Colonic mucosa (tissue), 4 donors: Measurements from ENCODE around the gene KRT86. TPM values are rescaled to one million over a fixed set of nuclear protein-coding genes. Genes with fewer than 3 reads are reported as not detected.

ENCODE experiments used
- DNase-seq: peaks from one replicate; pipeline ENCODE4 v3.0.0-alpha.2; 2020
- H3K27ac ChIP-seq: fragments of 200-600 bp; one replicate; pipeline ENCODE4 v1.8.0; 2021
- H3K27me3 ChIP-seq: fragments of 200-600 bp; one replicate; pipeline ENCODE4 v1.8.0; 2021
- H3K36me3 ChIP-seq: fragments of 200-600 bp; one replicate; pipeline ENCODE4 v1.8.0; 2021
- H3K4me1 ChIP-seq: fragments of 200-600 bp; one replicate; pipeline ENCODE4 v1.8.0; 2021; ENCODE audit warnings: mild to moderate bottlenecking
- H3K4me3 ChIP-seq: fragments of 200-600 bp; one replicate; pipeline ENCODE4 v1.8.0; 2021
- H3K9ac ChIP-seq, 2 donors: one replicate each; pipeline ENCODE4 v1.7.0; 2013; ENCODE audit warnings: control low read depth in 2 of 2, low read depth in 2 of 2, low read length in 2 of 2
- H3K9me3 ChIP-seq: fragments of 200-600 bp; one replicate; pipeline ENCODE4 v1.8.0; 2021
- CTCF ChIP-seq: fragments of 200-600 bp; IDR thresholded peaks from one replicate; pipeline ENCODE4 v1.8.0; 2022; ENCODE audit warnings: antibody characterized with exemption, mild to moderate bottlenecking
- intact Hi-C: fragments of 100-400 bp; cut with DNase I; formaldehyde crosslinking; loops from one replicate; pipeline ENCODE4 v1.14.1; 2022
- total RNA-seq, 2 donors: library from RNA; stranded (reverse); fragmentation: NEBNext Ultra II Directional in 1 of 2; extraction: Animal tissue kit (Norgen Biotek cat#: 25700) in 1 of 2; gene quantifications; one replicate each; pipeline ENCODE4 v1.2.1, GENCODE V29; 2021
- donor health status: healthy.
- donor health status: DM: no; HTN: no; CAD: no.
- donor health status: DM: no; HTN: no; CAD: no.

KRT86 gene
- total RNA-seq, 2 donors from 2014 or later = 0.16 TPM; not detected in 1

GRCh38 chr12:52241205-52241842 is 33.1 kb upstream of the KRT86 start:
- Histone ChIP-seq H3K9ac (no peak overlapping the region), H3K9me3 (no peaks in the 10 kb centered on the region), H3K4me1 (peaks cover 9% of the 10 kb centered on the region), H3K4me3 (no peak overlapping the region), H3K27me3 (no peaks in the 10 kb centered on the region), H3K27ac (no peak overlapping the region), H3K36me3 (no peaks in the 10 kb centered on the region)
- intact Hi-C loops = no loop called here
- DNase-seq = no peak
- TF ChIP-seq CTCF = no peak

- no peak for TF ChIP-seq CTCF
- no peaks in the 10 kb centered on the region for H3K36me3 ChIP-seq
- H3K9me3 ChIP-seq = no peaks in the 10 kb centered on the region
- no peak overlapping the region for H3K4me3 ChIP-seq
- DNase-seq = no peak
- intact Hi-C loops = no loop called here
- H3K27me3 ChIP-seq = no peaks in the 10 kb centered on the region
- no peak overlapping the region for H3K9ac ChIP-seq
- peaks cover 10% of the 10 kb centered on the region for H3K4me1 ChIP-seq
- no peak overlapping the region for H3K27ac ChIP-seq
Observed at GRCh38 chr12:52242442-52243258, 31.8 kb upstream of the KRT86 start.

- DNase-seq = no peak
- peaks cover 14% of the 10 kb centered on the region for H3K4me1 ChIP-seq
- no peaks in the 10 kb centered on the region for H3K9me3 ChIP-seq
- H3K27me3 ChIP-seq = no peaks in the 10 kb centered on the region
- H3K4me3 ChIP-seq = no peak overlapping the region
- TF ChIP-seq CTCF = no peak
- no peaks in the 10 kb centered on the region for H3K36me3 ChIP-seq
- H3K27ac ChIP-seq = no peak overlapping the region
- intact Hi-C loops = no loop called here
- H3K9ac ChIP-seq = no peak overlapping the region
Observed at GRCh38 chr12:52243259-52243855, 31.1 kb upstream of the KRT86 start.

GRCh38 chr12:52243856-52244614 is 30.4 kb upstream of the KRT86 start:
- no peaks in the 10 kb centered on the region for H3K9me3 ChIP-seq
- intact Hi-C loops = no loop called here
- H3K27ac ChIP-seq = peak overlapping the region; percentile 47
- DNase-seq = peak; percentile 70
- no peak overlapping the region for H3K9ac ChIP-seq
- peaks cover 14% of the 10 kb centered on the region for H3K4me1 ChIP-seq
- no peaks in the 10 kb centered on the region for H3K27me3 ChIP-seq
- TF ChIP-seq CTCF = no peak
- no peaks in the 10 kb centered on the region for H3K36me3 ChIP-seq
- no peak overlapping the region for H3K4me3 ChIP-seq

- Histone ChIP-seq H3K27me3 (no peaks in the 10 kb centered on the region), H3K27ac (peak overlapping the region; percentile 47), H3K9me3 (no peaks in the 10 kb centered on the region), H3K4me1 (peaks cover 14% of the 10 kb centered on the region), H3K4me3 (no peak overlapping the region), H3K9ac (no peak overlapping the region), H3K36me3 (no peaks in the 10 kb centered on the region)
- no peak for DNase-seq
- no peak for TF ChIP-seq CTCF
- intact Hi-C loops = no loop called here
Observed at GRCh38 chr12:52244615-52244994, 29.8 kb upstream of the KRT86 start.
